HG02840 (cell line): ENCODE data around the gene ADAM12.

Source experiments
- ATAC-seq: cut with Tn5 transposase; IDR thresholded peaks from one replicate; pipeline ENCODE4 v1.9.1; 2021; ENCODE audit warnings: mild to moderate bottlenecking, moderate library complexity, moderate number of reproducible peaks; ENCODE audit not compliant: unreplicated experiment, low FRiP score

Gene ADAM12

GRCh38 chr10:126006906-126007305 is 381.4 kb downstream of the ADAM12 start:
- no peak for ATAC-seq

- ATAC-seq, result no peak
Observed at GRCh38 chr10:126006264-126006663, 382.0 kb downstream of the ADAM12 start.

- ATAC-seq, result no peak
Observed at GRCh38 chr10:126004752-126005151, 383.5 kb downstream of the ADAM12 start.

- ATAC-seq, result no peak
Observed at GRCh38 chr10:126001576-126001975, 386.7 kb downstream of the ADAM12 start.

GRCh38 chr10:125999694-126000093 is 388.6 kb downstream of the ADAM12 start:
- ATAC-seq, result no peak

GRCh38 chr10:125997586-125997985 is 390.7 kb downstream of the ADAM12 start:
- no peak for ATAC-seq

- no peak for ATAC-seq
Observed at GRCh38 chr10:125995726-125996304, 392.5 kb downstream of the ADAM12 start.

GRCh38 chr10:125994601-125995000 is 393.7 kb downstream of the ADAM12 start:
- ATAC-seq, result no peak

- ATAC-seq, result no peak
Observed at GRCh38 chr10:125992254-125992653, 396.0 kb downstream of the ADAM12 start.

GRCh38 chr10:125991392-125991791 is 396.9 kb downstream of the ADAM12 start:
- no peak for ATAC-seq

- no peak for ATAC-seq
Observed at GRCh38 chr10:125990974-125991373, 397.3 kb downstream of the ADAM12 start.

- ATAC-seq, result no peak
Observed at GRCh38 chr10:125989791-125990190, 398.5 kb downstream of the ADAM12 start.

- no peak for ATAC-seq
Observed at GRCh38 chr10:125985557-125986240, 402.6 kb downstream of the ADAM12 start.

- no peak for ATAC-seq
Observed at GRCh38 chr10:125984865-125985495, 403.3 kb downstream of the ADAM12 start.

- ATAC-seq, result no peak
Observed at GRCh38 chr10:125984346-125984745, 403.9 kb downstream of the ADAM12 start.

- ATAC-seq, result no peak
Observed at GRCh38 chr10:125983656-125984055, 404.6 kb downstream of the ADAM12 start.

- no peak for ATAC-seq
Observed at GRCh38 chr10:125983161-125983560, 405.1 kb downstream of the ADAM12 start.

GRCh38 chr10:125982260-125982948 is 405.9 kb downstream of the ADAM12 start:
- peak; percentile 54 for ATAC-seq

GRCh38 chr10:125980521-125981035 is 407.7 kb downstream of the ADAM12 start:
- ATAC-seq, result no peak

- ATAC-seq, result no peak
Observed at GRCh38 chr10:125979976-125980375, 408.3 kb downstream of the ADAM12 start.

GRCh38 chr10:125976960-125977605 is 411.2 kb downstream of the ADAM12 start:
- no peak for ATAC-seq
